Panc1 (cell line): ENCODE measurements around the gene PML.

Experiments
- POLR2AphosphoS5 ChIP-seq: IDR thresholded peaks from 2 replicates; pipeline ENCODE4 v1.6.1; 2012; ENCODE audit warnings: mild to moderate bottlenecking, low read depth, low read length, moderate library complexity
- TCF7L2 ChIP-seq: IDR thresholded peaks from 2 replicates; pipeline ENCODE4 v1.6.1; 2011; ENCODE audit warnings: mild to moderate bottlenecking, low read depth, low read length, inconsistent platforms
- TF ChIP-seq, protein P1 (sequence below): fragments of 450-650 bp; IDR thresholded peaks from 2 replicates; pipeline ENCODE4 v1.5.1; 2017; ENCODE audit warnings: mild to moderate bottlenecking
- TF ChIP-seq, protein P2 (sequence below), 2 experiments: IDR thresholded peaks; 2 replicates each; pipeline ENCODE4 v1.6.1; 2011 to 2012; ENCODE audit warnings: low read depth in 2 of 2, control low read depth in 1 of 2, low read length in 1 of 2, mild to moderate bottlenecking in 1 of 2, moderate library complexity in 1 of 2; ENCODE audit not compliant: insufficient read depth in 1 of 2

DNA sequence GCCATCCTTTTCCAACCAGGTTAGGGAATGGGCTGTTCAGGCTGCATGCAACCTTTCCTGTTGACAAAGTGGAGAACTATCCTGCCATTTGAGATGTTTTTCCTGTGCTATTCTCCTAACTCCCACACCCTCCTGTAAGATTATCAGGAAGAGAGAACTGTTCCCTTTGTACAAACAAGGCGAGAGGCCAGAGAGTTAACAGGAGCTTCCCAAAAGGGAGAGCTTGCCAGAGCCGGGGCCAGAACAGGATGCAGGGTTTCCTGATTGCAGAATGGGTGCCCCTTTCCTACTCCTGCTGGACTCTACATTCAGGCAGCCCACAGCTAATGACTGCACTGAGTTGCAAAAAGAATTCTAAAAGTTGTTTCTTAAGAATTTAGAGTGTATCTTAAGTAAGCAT, 17.1 kb downstream of the PML start:
- TF ChIP-seq, protein P1, sequence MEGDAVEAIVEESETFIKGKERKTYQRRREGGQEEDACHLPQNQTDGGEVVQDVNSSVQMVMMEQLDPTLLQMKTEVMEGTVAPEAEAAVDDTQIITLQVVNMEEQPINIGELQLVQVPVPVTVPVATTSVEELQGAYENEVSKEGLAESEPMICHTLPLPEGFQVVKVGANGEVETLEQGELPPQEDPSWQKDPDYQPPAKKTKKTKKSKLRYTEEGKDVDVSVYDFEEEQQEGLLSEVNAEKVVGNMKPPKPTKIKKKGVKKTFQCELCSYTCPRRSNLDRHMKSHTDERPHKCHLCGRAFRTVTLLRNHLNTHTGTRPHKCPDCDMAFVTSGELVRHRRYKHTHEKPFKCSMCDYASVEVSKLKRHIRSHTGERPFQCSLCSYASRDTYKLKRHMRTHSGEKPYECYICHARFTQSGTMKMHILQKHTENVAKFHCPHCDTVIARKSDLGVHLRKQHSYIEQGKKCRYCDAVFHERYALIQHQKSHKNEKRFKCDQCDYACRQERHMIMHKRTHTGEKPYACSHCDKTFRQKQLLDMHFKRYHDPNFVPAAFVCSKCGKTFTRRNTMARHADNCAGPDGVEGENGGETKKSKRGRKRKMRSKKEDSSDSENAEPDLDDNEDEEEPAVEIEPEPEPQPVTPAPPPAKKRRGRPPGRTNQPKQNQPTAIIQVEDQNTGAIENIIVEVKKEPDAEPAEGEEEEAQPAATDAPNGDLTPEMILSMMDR: no peak
- TF ChIP-seq, protein P2, sequence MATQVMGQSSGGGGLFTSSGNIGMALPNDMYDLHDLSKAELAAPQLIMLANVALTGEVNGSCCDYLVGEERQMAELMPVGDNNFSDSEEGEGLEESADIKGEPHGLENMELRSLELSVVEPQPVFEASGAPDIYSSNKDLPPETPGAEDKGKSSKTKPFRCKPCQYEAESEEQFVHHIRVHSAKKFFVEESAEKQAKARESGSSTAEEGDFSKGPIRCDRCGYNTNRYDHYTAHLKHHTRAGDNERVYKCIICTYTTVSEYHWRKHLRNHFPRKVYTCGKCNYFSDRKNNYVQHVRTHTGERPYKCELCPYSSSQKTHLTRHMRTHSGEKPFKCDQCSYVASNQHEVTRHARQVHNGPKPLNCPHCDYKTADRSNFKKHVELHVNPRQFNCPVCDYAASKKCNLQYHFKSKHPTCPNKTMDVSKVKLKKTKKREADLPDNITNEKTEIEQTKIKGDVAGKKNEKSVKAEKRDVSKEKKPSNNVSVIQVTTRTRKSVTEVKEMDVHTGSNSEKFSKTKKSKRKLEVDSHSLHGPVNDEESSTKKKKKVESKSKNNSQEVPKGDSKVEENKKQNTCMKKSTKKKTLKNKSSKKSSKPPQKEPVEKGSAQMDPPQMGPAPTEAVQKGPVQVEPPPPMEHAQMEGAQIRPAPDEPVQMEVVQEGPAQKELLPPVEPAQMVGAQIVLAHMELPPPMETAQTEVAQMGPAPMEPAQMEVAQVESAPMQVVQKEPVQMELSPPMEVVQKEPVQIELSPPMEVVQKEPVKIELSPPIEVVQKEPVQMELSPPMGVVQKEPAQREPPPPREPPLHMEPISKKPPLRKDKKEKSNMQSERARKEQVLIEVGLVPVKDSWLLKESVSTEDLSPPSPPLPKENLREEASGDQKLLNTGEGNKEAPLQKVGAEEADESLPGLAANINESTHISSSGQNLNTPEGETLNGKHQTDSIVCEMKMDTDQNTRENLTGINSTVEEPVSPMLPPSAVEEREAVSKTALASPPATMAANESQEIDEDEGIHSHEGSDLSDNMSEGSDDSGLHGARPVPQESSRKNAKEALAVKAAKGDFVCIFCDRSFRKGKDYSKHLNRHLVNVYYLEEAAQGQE (IDR thresholded peaks at IDR 0.05; ENCODE audit: insufficient read depth in 1 of 2, low read depth in 2 of 2, low read length in 1 of 2): no peak
- TF ChIP-seq TCF7L2 (no peak), POLR2AphosphoS5 (no peak)
